Neural cell (in vitro differentiated cells): ENCODE data around the gene TMEM94.

Experiments used
- CTCF ChIP-seq: fragments of 450-650 bp; IDR thresholded peaks from 2 replicates; pipeline ENCODE4 v1.5.1; 2014; ENCODE audit warnings: antibody characterized with exemption, mild to moderate bottlenecking, moderate library complexity; ENCODE audit not compliant: poor library complexity, severe bottlenecking
- EP300 ChIP-seq: fragments of 450-650 bp; conservative IDR thresholded peaks from 2 replicates; pipeline ENCODE4 v1.6.1; 2014; ENCODE audit warnings: antibody characterized with exemption, mild to moderate bottlenecking, moderate library complexity; ENCODE audit not compliant: poor library complexity, severe bottlenecking
- EZH2 ChIP-seq: fragments of 200-600, 300-800 bp; shearing (Covaris generic), sonication (generic); IDR thresholded peaks from 2 replicates; pipeline ENCODE4 v1.6.1; 2014; ENCODE audit warnings: antibody characterized with exemption, low read length, borderline replicate concordance, mild to moderate bottlenecking; ENCODE audit not compliant: insufficient read depth, poor library complexity, severe bottlenecking
- MXI1 ChIP-seq: fragments of 450-650 bp; conservative IDR thresholded peaks from 2 replicates; pipeline ENCODE4 v1.6.1; 2014; ENCODE audit warnings: antibody characterized with exemption, mild to moderate bottlenecking; ENCODE audit not compliant: poor library complexity, severe bottlenecking
- POLR2AphosphoS5 ChIP-seq: IDR thresholded peaks from 2 replicates; pipeline ENCODE4 v1.6.1; 2012
- SMC3 ChIP-seq: fragments of 450-650 bp; conservative IDR thresholded peaks from 2 replicates; pipeline ENCODE4 v1.6.1; 2014; ENCODE audit warnings: antibody characterized with exemption, mild to moderate bottlenecking, moderate library complexity; ENCODE audit not compliant: poor library complexity
- TAF1 ChIP-seq: IDR thresholded peaks from 2 replicates; pipeline ENCODE4 v1.6.1; 2012; ENCODE audit warnings: low read depth
- TF ChIP-seq, protein P1 (sequence below): IDR thresholded peaks from 2 replicates; pipeline ENCODE4 v1.6.1; 2012; ENCODE audit warnings: borderline replicate concordance

GRCh38 chr17:75491680-75492079 lies 35.2 kb downstream of the TMEM94 start:
- TF ChIP-seq POLR2AphosphoS5 (no peak), CTCF (no peak), MXI1 (no peak), SMC3 (no peak), EP300 (no peak), TAF1 (no peak), EZH2 (no peak)
- TF ChIP-seq, protein P1, sequence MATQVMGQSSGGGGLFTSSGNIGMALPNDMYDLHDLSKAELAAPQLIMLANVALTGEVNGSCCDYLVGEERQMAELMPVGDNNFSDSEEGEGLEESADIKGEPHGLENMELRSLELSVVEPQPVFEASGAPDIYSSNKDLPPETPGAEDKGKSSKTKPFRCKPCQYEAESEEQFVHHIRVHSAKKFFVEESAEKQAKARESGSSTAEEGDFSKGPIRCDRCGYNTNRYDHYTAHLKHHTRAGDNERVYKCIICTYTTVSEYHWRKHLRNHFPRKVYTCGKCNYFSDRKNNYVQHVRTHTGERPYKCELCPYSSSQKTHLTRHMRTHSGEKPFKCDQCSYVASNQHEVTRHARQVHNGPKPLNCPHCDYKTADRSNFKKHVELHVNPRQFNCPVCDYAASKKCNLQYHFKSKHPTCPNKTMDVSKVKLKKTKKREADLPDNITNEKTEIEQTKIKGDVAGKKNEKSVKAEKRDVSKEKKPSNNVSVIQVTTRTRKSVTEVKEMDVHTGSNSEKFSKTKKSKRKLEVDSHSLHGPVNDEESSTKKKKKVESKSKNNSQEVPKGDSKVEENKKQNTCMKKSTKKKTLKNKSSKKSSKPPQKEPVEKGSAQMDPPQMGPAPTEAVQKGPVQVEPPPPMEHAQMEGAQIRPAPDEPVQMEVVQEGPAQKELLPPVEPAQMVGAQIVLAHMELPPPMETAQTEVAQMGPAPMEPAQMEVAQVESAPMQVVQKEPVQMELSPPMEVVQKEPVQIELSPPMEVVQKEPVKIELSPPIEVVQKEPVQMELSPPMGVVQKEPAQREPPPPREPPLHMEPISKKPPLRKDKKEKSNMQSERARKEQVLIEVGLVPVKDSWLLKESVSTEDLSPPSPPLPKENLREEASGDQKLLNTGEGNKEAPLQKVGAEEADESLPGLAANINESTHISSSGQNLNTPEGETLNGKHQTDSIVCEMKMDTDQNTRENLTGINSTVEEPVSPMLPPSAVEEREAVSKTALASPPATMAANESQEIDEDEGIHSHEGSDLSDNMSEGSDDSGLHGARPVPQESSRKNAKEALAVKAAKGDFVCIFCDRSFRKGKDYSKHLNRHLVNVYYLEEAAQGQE = no peak
